ENCODE measurements around the gene LDLRAP1.

Gene LDLRAP1

DNA sequence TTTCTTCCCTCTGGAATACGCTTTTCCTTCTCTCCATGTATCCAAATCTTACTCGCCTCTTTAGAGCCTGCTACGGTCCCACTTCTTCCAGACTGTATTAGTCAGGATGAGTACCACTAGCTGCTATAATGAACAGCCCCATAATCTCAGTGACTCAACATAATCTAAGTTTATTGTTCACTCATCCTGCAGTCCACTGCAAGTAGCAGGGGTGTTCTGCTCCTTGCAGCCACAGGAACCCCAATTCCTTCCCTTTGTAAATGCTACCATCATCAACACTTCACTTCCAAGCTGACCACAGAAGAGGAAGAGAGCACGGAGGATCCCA is 18.1 kb upstream of the LDLRAP1 start:
- TF ChIP-seq, protein P1, sequence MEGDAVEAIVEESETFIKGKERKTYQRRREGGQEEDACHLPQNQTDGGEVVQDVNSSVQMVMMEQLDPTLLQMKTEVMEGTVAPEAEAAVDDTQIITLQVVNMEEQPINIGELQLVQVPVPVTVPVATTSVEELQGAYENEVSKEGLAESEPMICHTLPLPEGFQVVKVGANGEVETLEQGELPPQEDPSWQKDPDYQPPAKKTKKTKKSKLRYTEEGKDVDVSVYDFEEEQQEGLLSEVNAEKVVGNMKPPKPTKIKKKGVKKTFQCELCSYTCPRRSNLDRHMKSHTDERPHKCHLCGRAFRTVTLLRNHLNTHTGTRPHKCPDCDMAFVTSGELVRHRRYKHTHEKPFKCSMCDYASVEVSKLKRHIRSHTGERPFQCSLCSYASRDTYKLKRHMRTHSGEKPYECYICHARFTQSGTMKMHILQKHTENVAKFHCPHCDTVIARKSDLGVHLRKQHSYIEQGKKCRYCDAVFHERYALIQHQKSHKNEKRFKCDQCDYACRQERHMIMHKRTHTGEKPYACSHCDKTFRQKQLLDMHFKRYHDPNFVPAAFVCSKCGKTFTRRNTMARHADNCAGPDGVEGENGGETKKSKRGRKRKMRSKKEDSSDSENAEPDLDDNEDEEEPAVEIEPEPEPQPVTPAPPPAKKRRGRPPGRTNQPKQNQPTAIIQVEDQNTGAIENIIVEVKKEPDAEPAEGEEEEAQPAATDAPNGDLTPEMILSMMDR (IDR thresholded peaks at IDR 0.05; ENCODE audit: low read depth, low read length), result no peak
- H3K4me3 ChIP-seq (replicated peaks in 1 of 2; ENCODE audit: low read depth in 2 of 2, low read length in 2 of 2), result no peak overlapping the region
- DNase-seq (ENCODE audit: low read depth in 2 of 2), result no peak

DNA sequence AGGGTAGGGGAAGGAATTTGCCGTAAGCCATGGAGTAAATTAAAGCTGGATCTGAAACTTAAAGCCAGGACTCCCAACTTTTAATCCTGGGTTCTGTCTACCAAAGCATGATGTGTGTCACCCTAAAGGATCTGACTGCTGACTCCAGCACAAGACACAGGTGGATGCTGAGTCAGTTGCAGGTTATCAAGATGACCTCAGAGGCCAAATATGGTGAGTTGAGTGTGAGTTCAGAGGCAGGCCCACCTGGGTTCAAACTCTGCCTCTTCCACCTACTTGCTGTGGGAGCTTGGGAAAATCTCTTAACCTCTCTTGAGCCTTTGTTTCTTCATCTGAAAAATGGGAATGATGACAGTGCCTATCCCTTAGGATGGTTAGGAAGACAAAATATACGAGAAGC is 16.7 kb upstream of the LDLRAP1 start:
- H3K4me3 ChIP-seq (replicated peaks in 1 of 2; ENCODE audit: low read depth in 2 of 2, low read length in 2 of 2), result no peak overlapping the region
- DNase-seq (ENCODE audit: low read depth in 2 of 2), result no peak
- TF ChIP-seq, protein P1 (IDR thresholded peaks at IDR 0.05; ENCODE audit: low read depth, low read length), result no peak

DNA sequence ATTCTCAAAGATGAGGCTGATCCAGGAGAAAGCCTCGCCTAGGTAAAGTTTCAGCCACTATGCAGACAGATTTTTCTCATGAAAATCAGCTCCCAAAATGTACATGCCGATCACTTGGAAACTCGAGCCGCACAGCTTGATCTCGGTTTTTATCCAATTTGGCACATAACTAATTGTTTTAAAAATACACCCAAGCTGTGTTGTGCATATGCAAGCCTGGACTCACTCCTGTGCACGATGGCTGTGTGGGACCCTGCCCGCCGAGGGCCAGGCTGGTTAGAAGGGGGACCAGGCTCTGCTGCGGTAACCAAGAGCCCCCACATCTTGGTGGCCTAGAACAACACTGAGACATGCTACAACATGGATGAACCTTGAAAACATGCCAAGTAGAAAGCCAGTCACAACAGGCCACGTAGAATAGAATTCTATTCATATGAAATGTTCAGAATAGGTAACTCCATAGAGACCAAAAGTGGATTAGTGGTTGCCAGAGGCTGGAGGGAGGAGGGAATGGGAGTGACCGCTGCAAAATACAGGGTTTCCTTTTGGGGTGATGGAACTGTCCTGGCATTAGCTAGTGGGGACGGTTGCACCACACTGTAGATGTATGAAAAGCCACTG is 16.1 kb upstream of the LDLRAP1 start:
- TF ChIP-seq, protein P1 (IDR thresholded peaks at IDR 0.05; ENCODE audit: low read depth, low read length), result no peak
- DNase-seq (ENCODE audit: low read depth in 2 of 2), result no peak
- no peak overlapping the region for H3K4me3 ChIP-seq (replicated peaks in 1 of 2; ENCODE audit: low read depth in 2 of 2, low read length in 2 of 2)

DNA sequence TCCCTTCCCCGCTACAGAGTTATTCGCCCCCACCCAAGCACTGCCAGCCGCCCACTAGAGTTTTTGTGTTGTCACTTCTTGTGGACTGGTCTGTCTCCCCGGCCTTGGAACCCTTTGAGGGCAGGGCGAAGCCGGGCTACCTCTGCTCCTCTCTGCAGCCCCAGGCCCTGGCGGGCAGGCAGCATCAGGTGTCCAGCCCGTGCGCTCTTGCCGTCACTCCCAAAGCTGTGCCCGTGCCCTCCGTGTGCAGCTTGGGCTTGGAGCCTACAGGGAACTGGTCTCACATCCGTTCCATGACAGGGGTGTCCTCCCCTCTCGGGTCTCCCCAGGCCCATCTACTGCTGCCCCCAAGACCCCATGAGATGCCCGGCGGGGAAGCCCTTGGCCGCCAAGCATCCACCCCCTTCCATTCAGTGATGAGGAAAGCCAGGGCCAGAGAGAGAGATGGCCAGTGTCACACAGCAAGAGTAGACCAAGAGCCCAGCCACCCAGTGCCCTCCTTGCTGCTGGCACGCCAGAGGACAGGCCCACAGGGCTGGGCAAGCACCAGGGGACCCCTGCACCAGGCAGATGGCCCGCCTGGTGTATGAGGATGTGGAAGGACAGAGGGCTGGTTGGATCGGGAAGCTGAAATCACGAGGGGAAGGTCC is 15.3 kb upstream of the LDLRAP1 start:
- TF ChIP-seq, protein P1 (IDR thresholded peaks at IDR 0.05; ENCODE audit: low read depth, low read length), result no peak
- H3K4me3 ChIP-seq (replicated peaks in 1 of 2; ENCODE audit: low read depth in 2 of 2, low read length in 2 of 2), result no peak overlapping the region
- no peak for DNase-seq (ENCODE audit: low read depth in 2 of 2)

DNA sequence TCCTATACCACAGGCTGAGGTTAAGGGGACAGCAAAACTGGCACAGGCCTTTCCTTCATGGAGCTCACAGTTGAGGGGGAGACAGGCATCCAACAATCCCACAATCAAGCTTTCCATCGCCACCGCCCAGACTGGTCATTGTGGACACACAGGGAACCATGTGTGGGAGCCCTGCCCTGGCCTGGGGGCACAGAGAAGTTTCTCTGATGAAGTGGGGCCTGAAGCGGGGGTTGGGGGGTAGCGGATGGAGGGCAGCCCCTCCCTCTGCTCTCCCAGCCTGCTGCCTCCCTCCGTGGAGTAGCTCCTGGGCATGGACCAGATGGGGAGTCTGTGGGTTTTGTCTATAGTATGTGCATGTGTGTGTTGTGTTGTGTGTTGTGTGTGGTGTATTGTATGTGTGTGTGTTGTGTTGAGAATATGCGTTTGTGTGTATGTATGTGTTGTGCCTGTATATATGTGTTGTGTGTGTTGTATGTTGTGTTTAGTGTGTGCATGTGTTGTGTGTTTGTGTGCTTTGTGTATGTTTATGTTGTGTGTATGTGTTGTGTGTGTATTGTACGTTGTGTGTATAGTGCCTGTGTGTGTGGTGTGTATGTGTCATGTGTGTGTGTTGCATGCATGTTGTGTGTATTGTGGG is 14.4 kb upstream of the LDLRAP1 start:
- no peak for DNase-seq (ENCODE audit: low read depth in 2 of 2)
- no peak overlapping the region for H3K4me3 ChIP-seq (replicated peaks in 1 of 2; ENCODE audit: low read depth in 2 of 2, low read length in 2 of 2)
- TF ChIP-seq, protein P1 (IDR thresholded peaks at IDR 0.05; ENCODE audit: low read depth, low read length), result no peak

DNA sequence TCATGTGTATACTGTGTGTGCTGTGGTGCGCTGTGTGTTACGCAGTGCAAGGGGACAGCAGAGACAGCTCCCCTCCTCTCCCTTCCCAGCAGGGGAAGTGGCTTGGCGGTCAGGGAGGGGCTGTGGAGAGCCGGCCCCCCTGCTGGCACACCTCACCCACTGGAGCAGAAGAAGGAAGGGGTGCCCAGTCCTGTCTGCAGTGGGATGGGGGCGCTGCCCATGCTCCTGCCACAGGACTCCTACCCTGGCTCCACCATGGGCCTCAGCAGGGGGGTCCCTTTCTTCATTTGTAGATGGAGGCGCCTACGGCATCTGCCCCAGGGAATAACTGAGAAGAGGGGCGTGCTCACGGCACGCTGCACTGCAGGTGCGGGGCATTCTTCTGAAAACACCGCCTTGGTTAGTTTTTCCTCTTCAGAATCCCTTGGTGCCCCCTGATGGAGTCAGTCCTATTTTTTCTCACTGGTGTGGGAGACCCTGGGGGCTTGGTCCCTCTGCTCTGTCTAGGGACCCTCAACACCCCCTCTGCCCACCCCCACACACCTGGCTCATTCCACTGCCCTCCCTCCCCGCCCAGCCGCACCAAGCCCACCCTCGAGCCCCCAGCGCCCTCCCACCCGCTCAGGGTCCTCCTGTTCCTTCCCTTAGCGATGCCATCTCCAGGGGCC is 13.8 kb upstream of the LDLRAP1 start:
- DNase-seq (ENCODE audit: low read depth in 2 of 2), result no peak
- no peak overlapping the region for H3K4me3 ChIP-seq (replicated peaks in 1 of 2; ENCODE audit: low read depth in 2 of 2, low read length in 2 of 2)
- TF ChIP-seq, protein P1 (IDR thresholded peaks at IDR 0.05; ENCODE audit: low read depth, low read length), result no peak

Measured in cardiac fibroblast (primary cell).